ENCODE results near the gene EZH2. TPM values are rescaled to one million over a fixed set of nuclear protein-coding genes. Genes with fewer than 3 reads are reported as not detected.

Gene EZH2
- total RNA-seq, 4 donors from 2014 or later: 1.1 to 4.9 (median 2.2) TPM

- TF ChIP-seq CTCF (IDR thresholded peaks at IDR 0.05; ENCODE audit: low read depth): no peak
These were observed 111.6 kb downstream of the EZH2 start for GRCh38 chr7:148772297-148773089.

GRCh38 chr7:148770004-148770403 lies 114.1 kb downstream of the EZH2 start:
- no peak for TF ChIP-seq CTCF (IDR thresholded peaks at IDR 0.05; ENCODE audit: low read depth)

GRCh38 chr7:148763622-148764021 lies 120.5 kb downstream of the EZH2 start:
- TF ChIP-seq CTCF (IDR thresholded peaks at IDR 0.05; ENCODE audit: low read depth): no peak

GRCh38 chr7:148761499-148762278 lies 122.4 kb downstream of the EZH2 start:
- no peak for TF ChIP-seq CTCF (IDR thresholded peaks at IDR 0.05; ENCODE audit: low read depth)

Small RNAs within 50 kb of the gene (small RNA-seq; reads per million reads assigned to genes)
- gene RF00017: not detected
- not detected for gene RN7SL569P
- not detected for gene RNU7-20P

Other genes with a start within 250 kb of the EZH2 start
- 10 to 100 TPM; 54.1 to 66.4 (median 57.5) TPM for gene CUL1, start 185.4 kb downstream of the EZH2 start, total RNA-seq
- gene PDIA4, start 144.2 kb upstream of the EZH2 start, total RNA-seq: 10 to 100 TPM; 27.9 to 72.4 (median 56.3) TPM
- gene ZNF786, start 206.4 kb upstream of the EZH2 start, total RNA-seq: 1 to 10 TPM; 1.3 to 4.1 (median 3.1) TPM
- gene ZNF425, start 242.0 kb upstream of the EZH2 start, total RNA-seq: 1 to 10 TPM in 2 of 4 donors, under 1 TPM in 2; 0.82 to 2.9 (median 1.1) TPM

All from subcutaneous adipose tissue (tissue), 4 donors.